NCI-H2171 treated with DMSO at 0.1 percent for 48 hours (cell line): ENCODE results near the gene CES2.
"Not testable (repeated sequence)": the region's sequence is repeated elsewhere in the genome, so short reads cannot be mapped to it uniquely, and the experiment has no call there.

ENCODE experiments used
- DNase-seq: peaks from one replicate; lab custom pipeline; 2025; lab: John Stamatoyannopoulos, UW

The CES2 gene

DNA sequence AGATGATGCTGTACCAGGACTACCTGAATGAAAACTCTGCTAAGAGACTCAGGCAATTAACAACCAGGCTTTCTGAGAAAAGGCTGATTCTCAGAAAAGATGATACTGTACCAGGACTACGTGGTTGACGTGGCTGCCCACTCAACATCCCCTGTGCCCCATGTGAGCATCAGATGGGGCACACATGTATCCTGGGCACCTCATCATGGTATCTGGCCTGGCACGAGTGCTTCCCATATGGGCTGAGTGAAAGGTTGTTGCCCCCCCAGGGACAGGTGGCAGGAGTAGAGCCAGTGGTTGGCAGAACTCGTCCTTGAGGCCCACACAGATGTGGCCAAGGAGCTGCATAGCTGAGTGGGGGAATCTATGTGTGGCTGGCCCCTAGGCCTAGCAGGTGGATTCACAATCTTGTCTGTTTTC, 49.6 kb downstream of the CES2 start:
- no peak for DNase-seq

DNA sequence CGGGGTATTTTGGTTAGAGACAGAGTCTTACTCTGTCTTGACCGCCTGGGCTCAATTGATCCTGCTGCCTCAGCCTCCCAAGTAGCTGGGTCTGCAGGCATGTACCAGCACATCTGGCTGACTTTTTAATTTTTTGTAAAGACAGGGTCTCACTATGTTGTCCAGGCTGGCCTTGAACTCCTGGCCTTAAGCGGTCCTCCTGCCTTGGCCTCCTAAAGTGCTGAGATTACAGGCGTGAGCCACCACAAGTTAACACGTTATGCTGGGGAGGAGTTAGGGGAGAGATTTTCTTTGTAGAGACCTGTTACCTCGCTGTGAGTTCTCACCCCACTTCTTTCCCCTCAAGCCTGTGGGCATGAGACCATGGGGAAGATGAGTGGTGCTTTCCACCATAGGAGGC, 51.2 kb downstream of the CES2 start:
- DNase-seq, result no peak

DNA sequence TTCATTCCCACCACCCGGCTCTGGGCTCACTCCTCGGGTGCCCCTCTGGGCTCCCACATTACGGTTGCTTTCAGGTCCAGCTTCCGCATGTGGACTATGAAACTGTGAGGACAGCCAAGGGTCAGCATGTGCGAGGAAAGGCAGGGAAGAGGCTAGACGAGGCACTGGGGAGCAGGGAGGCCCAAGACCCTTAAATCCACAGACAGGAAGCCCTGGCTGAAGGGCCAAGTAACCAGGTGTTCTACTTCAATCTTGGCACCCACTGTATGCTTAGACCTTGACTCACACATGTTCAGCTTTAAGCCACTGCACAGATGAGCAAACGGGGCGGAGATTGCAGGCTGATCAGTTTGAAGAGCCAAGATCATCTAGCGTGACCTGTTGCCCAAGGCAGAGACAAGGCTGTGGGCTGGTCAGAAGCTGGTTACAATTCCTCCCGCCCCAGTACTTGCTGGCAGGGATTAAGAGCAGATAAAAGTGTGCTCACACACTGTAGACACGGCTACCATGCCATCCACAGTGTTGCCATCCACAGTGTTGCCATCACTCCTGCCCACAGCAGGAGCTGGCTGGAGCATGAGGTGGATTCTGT, 53.0 kb downstream of the CES2 start, which contains the start of gene CES4A:
CES4A (plus strand) TSS at position 393 of the 592 bp plus-strand sequence; CDS start at position 577, 184 bp downstream.
- no peak for DNase-seq

DNA sequence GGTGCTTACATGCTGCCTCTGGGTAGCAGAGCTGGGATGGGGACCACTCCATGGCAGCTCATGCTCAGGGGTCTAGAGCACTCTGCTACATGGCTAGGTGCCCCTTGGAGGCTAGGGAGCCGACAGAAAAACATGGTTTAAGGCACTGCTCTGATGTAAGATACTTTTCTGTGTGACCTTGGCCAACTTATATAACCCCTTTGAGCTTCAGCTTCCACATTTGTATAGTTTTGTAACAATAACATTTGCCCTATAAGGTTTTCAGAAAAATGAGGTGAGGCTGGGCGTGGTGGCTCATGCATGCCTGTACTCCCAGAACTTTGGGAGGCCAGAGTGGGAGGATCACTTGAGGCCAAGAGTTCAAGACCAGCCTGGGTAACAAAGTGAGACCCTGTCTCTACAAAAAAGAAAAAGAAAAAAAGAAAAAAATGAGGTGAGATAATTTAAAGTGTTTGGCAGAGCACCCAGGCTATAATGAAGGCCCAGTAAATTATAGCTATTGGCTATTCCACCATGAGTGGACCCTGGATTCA, 56.3 kb downstream of the CES2 start:
- no peak for DNase-seq

DNA sequence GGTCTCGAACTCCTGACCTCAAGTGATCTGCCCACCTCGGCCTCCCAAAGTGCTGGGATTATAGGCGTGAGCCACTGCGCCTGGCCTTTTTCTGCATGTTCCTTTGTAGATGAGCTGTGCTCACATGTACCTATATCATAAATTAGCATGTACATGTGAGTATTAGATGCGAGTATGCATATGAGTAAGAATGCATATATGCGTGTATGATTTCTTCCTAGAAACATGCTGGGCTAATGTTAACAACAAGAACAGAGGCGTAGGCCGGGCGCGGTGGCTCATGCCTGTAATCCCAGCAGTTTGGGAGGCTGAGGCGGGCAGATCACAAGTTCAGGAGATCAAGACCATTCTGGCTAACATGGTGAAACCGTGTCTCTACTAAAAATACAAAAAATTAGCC, 58.2 kb downstream of the CES2 start:
- DNase-seq, result not testable (repeated sequence)
